K562 (cell line): ENCODE results near the gene NTRK1. TPM values are rescaled to one million over a fixed set of nuclear protein-coding genes. Genes with fewer than 3 reads are reported as not detected.

Experiments
- AFF1 ChIP-seq, 2 experiments: fragments of 450-650 bp; IDR thresholded peaks; 2 replicates each; pipeline ENCODE4 v1.6.1; 2018; ENCODE audit warnings: mild to moderate bottlenecking in 2 of 2, low read depth in 1 of 2; ENCODE audit not compliant: partially characterized antibody in 2 of 2
- ARID4B ChIP-seq: sonication (generic); formaldehyde crosslinking; IDR thresholded peaks from 2 replicates; pipeline ENCODE4 v1.8.0; 2022; ENCODE audit warnings: mild to moderate bottlenecking, missing genetic modification reagents
- ESRRB ChIP-seq: fragments of 250-450 bp; sonication (Bioruptor Pico); IDR thresholded peaks from 2 replicates; pipeline ENCODE4 v1.5.0; 2020; ENCODE audit warnings: mild to moderate bottlenecking, moderate library complexity, borderline replicate concordance
- ETS2 ChIP-seq: IDR thresholded peaks from 2 replicates; pipeline ENCODE4 v1.6.1; 2016; ENCODE audit warnings: borderline replicate concordance, missing genetic modification characterization, mild to moderate bottlenecking, moderate library complexity, missing compliant biosample characterization; ENCODE audit not compliant: poor library complexity, severe bottlenecking
- GTF2A2 ChIP-seq: IDR thresholded peaks from 2 replicates; pipeline ENCODE4 v1.6.1; 2016; ENCODE audit warnings: mild to moderate bottlenecking, missing genetic modification characterization, missing compliant biosample characterization
- HBP1 ChIP-seq: fragments of 450-650 bp; formaldehyde crosslinking; IDR thresholded peaks from 2 replicates; pipeline ENCODE4 v1.4.0; 2022; ENCODE audit warnings: missing genetic modification characterization
- MBD1 ChIP-seq: fragments of 250-450 bp; sonication (Bioruptor Pico); IDR thresholded peaks from 2 replicates; pipeline ENCODE4 v1.8.0; 2022; ENCODE audit warnings: inconsistent platforms
- PHB ChIP-seq: fragments of 250-450 bp; sonication (Bioruptor Pico); IDR thresholded peaks from 2 replicates; pipeline ENCODE4 v1.5.0; 2021
- SIN3B ChIP-seq: fragments of 450-650 bp; IDR thresholded peaks from 2 replicates; pipeline ENCODE4 v1.6.1; 2017; ENCODE audit warnings: low read depth, mild to moderate bottlenecking, moderate library complexity
- SP1 ChIP-seq: sonication (generic); formaldehyde crosslinking; IDR thresholded peaks from 2 replicates; pipeline ENCODE4 v1.8.1; 2022; ENCODE audit warnings: mild to moderate bottlenecking, missing genetic modification reagents
- YBX1 ChIP-seq: fragments of 450-650 bp; IDR thresholded peaks from 2 replicates; pipeline ENCODE4 v1.7.1; 2016; ENCODE audit warnings: mild to moderate bottlenecking
- ZFP91 ChIP-seq: sonication (generic); formaldehyde crosslinking; IDR thresholded peaks from 2 replicates; pipeline ENCODE4 v1.8.0; 2022; ENCODE audit warnings: mild to moderate bottlenecking, missing genetic modification reagents
- ZNF121 ChIP-seq: sonication (generic); formaldehyde crosslinking; conservative IDR thresholded peaks from 2 replicates; pipeline ENCODE4 v1.8.0; 2022; ENCODE audit warnings: missing genetic modification reagents
- ZNF197 ChIP-seq: fragments of 200-800 bp; sonication (Bioruptor generic); IDR thresholded peaks from 2 replicates; pipeline ENCODE4 v1.6.1; 2016; ENCODE audit warnings: low read depth, missing genetic modification characterization, missing compliant biosample characterization
- polyA plus RNA-seq, 8 experiments: library from polyadenylated mRNA; depleted of rRNA in 4 of 8; stranded (reverse) in 5 of 8; unstranded in 3 of 8; fragments of >200 nt; fragmentation: Nextera tagmentation in 2 of 8; fragmentation: Illumina TruSeq in 1 of 8; extraction: Ambion mirVana in 2 of 8; extraction: Trizol in 1 of 8; gene quantifications; 2 replicates each; pipeline versions ENCODE4 v1.2.1 to v1.2.3, GENCODE V29; 2011 to 2014; ENCODE audit warnings: inconsistent platforms in 1 of 8, missing spikeins in 1 of 8
- total RNA-seq, 7 experiments: library from RNA; depleted of rRNA in 6 of 7; stranded (reverse); fragments of >200 nt in 6 of 7; fragmentation: Illumina TruSeq in 2 of 7; extraction: Trizol in 2 of 7; gene quantifications; 2 replicates each; pipeline versions ENCODE4 v1.2.1 to v1.2.3, GENCODE V29; 2011 to 2021; ENCODE audit warnings: low replicate concordance in 1 of 7

Gene NTRK1
- total and polyA plus RNA-seq, 9 of the 15 experiments (the other 6 are each of a cell fraction or from before 2014, with no cell fraction given) = 0.46 to 30.0 (median 7.9) TPM

GRCh38 chr1:156914440-156914856 is 53.8 kb downstream of the NTRK1 start (continued):
- TF ChIP-seq AFF1 (IDR thresholded peaks at IDR 0.05; ENCODE audit: low read depth in 1 of 2, partially characterized antibody in 2 of 2) (peak in 1 of 2 experiments; percentile 44), ARID4B (no peak), SIN3B (no peak), MBD1 (CRISPR knock-in tag) (no peak), YBX1 (no peak), PHB (CRISPR knock-in tag) (no peak), ETS2 (tag) (no peak), ZFP91 (CRISPR knock-in tag) (no peak), ESRRB (CRISPR knock-in tag) (no peak), ZNF121 (CRISPR knock-in tag) (no peak), GTF2A2 (tag) (no peak), SP1 (CRISPR knock-in tag) (no peak), HBP1 (CRISPR knock-in tag) (no peak), ZNF197 (CRISPR knock-in tag) (no peak)
